Adrenal gland (tissue), 12 donors: ENCODE data around the gene APLNR. TPM values are rescaled to one million over a fixed set of nuclear protein-coding genes. Genes with fewer than 3 reads are reported as not detected.
A peak's percentile ranks its signal among the peaks of the same experiment; 100 is the strongest.

ENCODE experiments used
- DNase-seq, 7 donors: peaks; one replicate each; pipeline ENCODE4 v3.0.0-alpha.2; 2019 to 2020
- H3K27ac ChIP-seq, 5 donors: fragments of 200-600 bp; sonication (generic) in 4 of 5; 1 replicate in 3 of 5; 2 replicates in 2 of 5; pipeline versions ENCODE4 v1.5.1 to v1.8.0; 2016 to 2020; ENCODE audit warnings: mild to moderate bottlenecking in 1 of 5
- H3K27me3 ChIP-seq: fragments of 200-600 bp; 2 replicates; pipeline ENCODE4 v1.8.0; 2021
- H3K36me3 ChIP-seq, 2 donors: fragments of 200-600 bp; replicated peaks in 1 of 2; 1 replicate in 1 of 2; 2 replicates in 1 of 2; pipeline versions ENCODE4 v1.5.1 to v1.8.0; 2018 to 2022
- H3K4me1 ChIP-seq, 2 donors: fragments of 200-600 bp; replicated peaks in 1 of 2; 1 replicate in 1 of 2; 2 replicates in 1 of 2; pipeline versions ENCODE4 v1.5.1 to v1.8.0; 2018 to 2021
- H3K4me3 ChIP-seq, 4 donors: fragments of 200-600 bp; sonication (generic) in 3 of 4; one replicate each; pipeline ENCODE4 v1.5.1; 2016 to 2018
- H3K9me3 ChIP-seq, 3 donors: fragments of 200-600 bp; sonication (generic) in 1 of 3; replicated peaks in 1 of 3; 1 replicate in 2 of 3; 2 replicates in 1 of 3; pipeline versions ENCODE4 v1.5.1 to v1.8.0; 2016 to 2021
- POLR2A ChIP-seq, 2 donors: fragments of 450-650 bp; IDR thresholded peaks; one replicate each; pipeline ENCODE4 v1.6.1; 2017; ENCODE audit warnings: antibody characterized with exemption in 2 of 2, mild to moderate bottlenecking in 2 of 2, moderate library complexity in 1 of 2
- WGBS, 4 donors: extraction: QIAGEN DNeasy Blood & Tissue Kit in 2 of 4; methylation state at CpG; one replicate each; pipeline versions ENCODE4 v1.1.5 to v1.1.7; 2013 to 2017; 5-methylcytosine and 5-hydroxymethylcytosine counted together
- intact Hi-C, 2 donors: fragments of 100-400 bp; cut with DNase I; formaldehyde crosslinking; loops; one replicate each; pipeline versions ENCODE4 v1.14.1 to v1.15.0; 2022 to 2023
- polyA plus RNA-seq, 3 donors: library from polyadenylated mRNA; stranded (reverse); fragments of 200-250 nt in 2 of 3; fragments of 350-450 nt in 1 of 3; fragmentation: Illumina TruSeq in 1 of 3; extraction: RNeasy Lipid Tissue Mini Kit (QIAGEN cat#74804) in 1 of 3; gene quantifications; one replicate each; pipeline ENCODE4 v1.2.3, GENCODE V29; 2013 to 2014
- total RNA-seq, 9 donors: library from RNA; depleted of rRNA in 4 of 9; stranded (reverse); fragments of >200 nt in 4 of 9; fragments of 120-200 nt in 1 of 9; fragmentation: NEBNext Ultra II Directional in 1 of 9; extraction: Animal tissue kit (Norgen Biotek cat#: 25700) in 1 of 9; gene quantifications; one replicate each; pipeline versions ENCODE4 v1.1.0 to v1.2.4, GENCODE V29; 2013 to 2023
- TF ChIP-seq, protein P1 (sequence below), 6 experiments: fragments of 450-650 bp in 4 of 6; fragments of 200-600 bp in 2 of 6; sonication (generic) in 1 of 6; IDR thresholded peaks; 1 replicate in 5 of 6; 2 replicates in 1 of 6; pipeline versions ENCODE4 v1.5.1 to v1.8.0; 2016 to 2021; ENCODE audit warnings: antibody characterized with exemption in 6 of 6, mild to moderate bottlenecking in 2 of 6, moderate library complexity in 1 of 6
- donor health status: healthy with polysubstance abuse.
- donor health status: Bipolar disorder and iron deficiency.
- donor health status: DM: yes; HTN: yes; CAD: no.
- donor health status: DM: no; HTN: no; CAD: no.
- donor health status: DM: no; HTN: no; CAD: no.
- donor health status: DM: yes; HTN: yes; CAD: no.

Gene APLNR
- total and polyA plus RNA-seq, 12 donors, result 1.1 to 30.1 (median 5.0) TPM

DNA sequence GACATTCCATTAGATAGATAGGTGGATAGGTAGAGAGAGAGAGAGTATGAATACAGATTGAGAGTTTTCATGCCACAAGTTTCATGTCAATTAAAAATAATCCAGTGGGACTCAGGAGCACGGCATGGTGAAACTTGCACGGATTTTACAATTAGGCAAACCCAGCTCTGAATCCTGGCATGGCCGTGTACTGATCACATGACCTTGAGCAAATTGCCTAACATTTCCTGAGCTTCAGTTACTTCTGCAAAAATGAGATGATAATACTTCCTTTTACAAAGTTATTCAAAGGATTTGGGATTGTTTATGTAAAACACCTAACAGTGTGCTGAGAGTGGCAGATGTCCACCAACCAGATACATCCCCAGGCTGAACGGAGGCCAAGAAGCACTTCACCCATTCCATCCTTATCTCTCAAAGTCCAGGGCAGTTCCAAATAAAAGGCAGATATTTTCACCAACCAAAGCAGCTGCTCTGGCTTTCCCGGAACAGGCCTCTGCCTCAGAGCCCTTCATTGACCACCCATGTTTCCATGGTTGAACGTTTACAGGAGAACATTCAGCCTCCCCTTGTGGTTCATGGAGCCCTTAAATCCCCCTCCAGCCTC lies 17.9 kb downstream of the APLNR start:
- WGBS, 4 donors, result 41 to 47% (median 42%) methylated on average over 6 of the region's 6 CpGs
- TF ChIP-seq POLR2A (IDR thresholded peaks at IDR 0.05), result no peak
- TF ChIP-seq, protein P1, sequence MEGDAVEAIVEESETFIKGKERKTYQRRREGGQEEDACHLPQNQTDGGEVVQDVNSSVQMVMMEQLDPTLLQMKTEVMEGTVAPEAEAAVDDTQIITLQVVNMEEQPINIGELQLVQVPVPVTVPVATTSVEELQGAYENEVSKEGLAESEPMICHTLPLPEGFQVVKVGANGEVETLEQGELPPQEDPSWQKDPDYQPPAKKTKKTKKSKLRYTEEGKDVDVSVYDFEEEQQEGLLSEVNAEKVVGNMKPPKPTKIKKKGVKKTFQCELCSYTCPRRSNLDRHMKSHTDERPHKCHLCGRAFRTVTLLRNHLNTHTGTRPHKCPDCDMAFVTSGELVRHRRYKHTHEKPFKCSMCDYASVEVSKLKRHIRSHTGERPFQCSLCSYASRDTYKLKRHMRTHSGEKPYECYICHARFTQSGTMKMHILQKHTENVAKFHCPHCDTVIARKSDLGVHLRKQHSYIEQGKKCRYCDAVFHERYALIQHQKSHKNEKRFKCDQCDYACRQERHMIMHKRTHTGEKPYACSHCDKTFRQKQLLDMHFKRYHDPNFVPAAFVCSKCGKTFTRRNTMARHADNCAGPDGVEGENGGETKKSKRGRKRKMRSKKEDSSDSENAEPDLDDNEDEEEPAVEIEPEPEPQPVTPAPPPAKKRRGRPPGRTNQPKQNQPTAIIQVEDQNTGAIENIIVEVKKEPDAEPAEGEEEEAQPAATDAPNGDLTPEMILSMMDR (IDR thresholded peaks at IDR 0.05), result no peak
- intact Hi-C loops, result no loop called here
- Histone ChIP-seq H3K27ac (no peak overlapping the region), H3K27me3 (no peaks in the 10 kb centered on the region), H3K4me3 (no peak overlapping the region), H3K4me1 (peaks cover 0 to 4% of the 10 kb centered on the region in 2 donors), H3K36me3 (no peaks in the 10 kb centered on the region), H3K9me3 (no peaks in the 10 kb centered on the region)
- DNase-seq, result peak in 1 of 7 donors; percentile 47

DNA sequence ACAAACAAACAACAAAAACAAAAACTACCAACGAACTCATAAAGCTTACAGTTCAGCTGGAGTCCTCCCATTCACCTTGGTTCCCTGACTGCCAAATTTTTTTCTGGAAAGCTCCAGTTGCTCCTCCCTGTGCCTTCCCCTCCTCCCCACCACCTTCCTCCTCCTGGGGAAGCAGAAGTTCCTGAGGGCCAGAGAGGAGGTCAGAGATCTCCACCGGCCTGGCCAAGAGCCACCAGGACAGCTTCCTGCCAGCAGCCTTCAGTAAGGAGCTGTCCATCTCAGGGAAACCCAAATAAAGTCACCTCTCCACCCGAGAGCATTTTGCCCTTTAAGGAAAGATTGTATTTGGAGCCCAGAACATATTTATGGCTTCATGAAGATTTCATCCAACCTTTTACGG lies 20.0 kb downstream of the APLNR start:
- Histone ChIP-seq H3K9me3 (no peaks in the 10 kb centered on the region), H3K4me3 (no peak overlapping the region), H3K36me3 (no peaks in the 10 kb centered on the region), H3K4me1 (peaks cover 0 to 4% of the 10 kb centered on the region in 2 donors), H3K27ac (no peak overlapping the region), H3K27me3 (no peaks in the 10 kb centered on the region)
- no peak for TF ChIP-seq POLR2A (IDR thresholded peaks at IDR 0.05)
- TF ChIP-seq, protein P1 (IDR thresholded peaks at IDR 0.05), result no peak
- 34 to 42% (median 36%) methylated on average over 4 of the region's 4 CpGs for WGBS, 4 donors
- DNase-seq, result no peak
- intact Hi-C loops, result no loop called here

DNA sequence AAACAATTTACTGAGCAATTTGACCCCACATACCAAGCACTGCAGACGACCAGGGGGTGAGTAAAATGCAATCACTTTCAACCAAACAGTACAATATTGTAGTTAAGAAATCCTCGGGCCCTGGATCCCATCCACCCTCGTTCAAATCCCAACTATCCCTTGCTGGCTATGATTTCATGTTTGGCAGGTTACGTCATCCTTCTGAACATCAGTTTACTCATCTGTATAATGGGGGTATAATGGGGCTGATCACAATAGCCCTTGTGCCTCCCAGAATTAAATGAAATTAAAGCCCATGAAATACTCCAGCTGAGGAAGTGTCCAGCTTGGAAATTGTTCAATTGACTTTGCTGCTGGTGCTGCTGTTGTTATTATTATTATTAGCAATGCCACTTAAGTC lies 20.6 kb downstream of the APLNR start:
- no peak overlapping the region for H3K4me3 ChIP-seq
- TF ChIP-seq POLR2A (IDR thresholded peaks at IDR 0.05), result no peak
- TF ChIP-seq, protein P1 (IDR thresholded peaks at IDR 0.05), result no peak
- no peaks in the 10 kb centered on the region for H3K9me3 ChIP-seq
- no peaks in the 10 kb centered on the region for H3K36me3 ChIP-seq
- H3K27ac ChIP-seq, result no peak overlapping the region
- H3K27me3 ChIP-seq, result no peaks in the 10 kb centered on the region
- intact Hi-C loops, result no loop called here
- H3K4me1 ChIP-seq, result peaks cover 0 to 4% of the 10 kb centered on the region in 2 donors
- DNase-seq, result no peak
- WGBS, 4 donors, result 59 to 68% (median 63%) methylated on average over 4 of the region's 4 CpGs

DNA sequence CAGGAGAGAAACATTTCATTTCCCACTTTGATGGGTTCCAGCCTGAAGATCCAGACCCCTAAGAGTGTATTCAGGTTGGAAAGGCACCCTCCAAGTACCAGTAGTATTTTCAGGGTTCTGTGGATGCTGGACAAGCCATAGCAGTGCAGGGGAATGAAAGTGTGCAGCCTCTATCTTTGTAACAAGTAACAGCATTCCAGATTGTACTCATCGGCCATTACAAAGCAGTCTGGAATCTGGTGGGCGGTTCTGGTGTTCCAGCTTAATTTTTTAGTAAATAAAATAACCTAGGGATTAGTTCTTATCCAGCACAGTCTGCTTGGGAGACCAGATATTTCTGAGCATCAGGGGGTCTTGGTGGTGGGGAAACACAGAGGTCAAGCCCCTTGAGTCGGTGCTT lies 22.6 kb downstream of the APLNR start:
- no peaks in the 10 kb centered on the region for H3K9me3 ChIP-seq
- H3K27me3 ChIP-seq, result no peaks in the 10 kb centered on the region
- WGBS, 4 donors, result 56 to 60% (median 59%) methylated on average over 3 of the region's 3 CpGs
- H3K27ac ChIP-seq, result no peak overlapping the region
- peaks cover 0 to 4% of the 10 kb centered on the region in 2 donors for H3K4me1 ChIP-seq
- intact Hi-C loops, result no loop called here
- no peak overlapping the region for H3K4me3 ChIP-seq
- no peak for DNase-seq
- TF ChIP-seq, protein P1 (IDR thresholded peaks at IDR 0.05), result no peak
- TF ChIP-seq POLR2A (IDR thresholded peaks at IDR 0.05), result no peak
- no peaks in the 10 kb centered on the region for H3K36me3 ChIP-seq
